T-helper 2 cell treated with Interferon-gamma antibody and Interleukin-4, amounts not matched to agents 5 μg/mL and 100 μg/mL, for 36 hours (primary cell): ENCODE measurements around the gene LYAR.

Experiments used
- DNase-seq: peaks from one replicate; pipeline ENCODE4 v3.0.0; 2021; ENCODE audit warnings: low spot score
- H3K27ac Mint-ChIP-seq: one replicate; pipeline ENCODE4 v1.8.0; 2021; ENCODE audit warnings: mild to moderate bottlenecking, mixed read lengths
- H3K27me3 Mint-ChIP-seq: one replicate; pipeline ENCODE4 v1.8.0; 2021; ENCODE audit warnings: low read depth, mixed read lengths
- H3K36me3 Mint-ChIP-seq: one replicate; pipeline ENCODE4 v1.8.0; 2021; ENCODE audit warnings: low read depth, mixed read lengths
- H3K4me1 Mint-ChIP-seq: one replicate; pipeline ENCODE4 v1.8.0; 2021; ENCODE audit warnings: low read depth, mixed read lengths
- H3K4me3 Mint-ChIP-seq: one replicate; pipeline ENCODE4 v1.8.0; 2022; ENCODE audit warnings: mild to moderate bottlenecking, moderate library complexity, mixed read lengths
- H3K9me3 Mint-ChIP-seq: one replicate; pipeline ENCODE4 v1.8.0; 2021; ENCODE audit warnings: mixed read lengths

LYAR gene

DNA sequence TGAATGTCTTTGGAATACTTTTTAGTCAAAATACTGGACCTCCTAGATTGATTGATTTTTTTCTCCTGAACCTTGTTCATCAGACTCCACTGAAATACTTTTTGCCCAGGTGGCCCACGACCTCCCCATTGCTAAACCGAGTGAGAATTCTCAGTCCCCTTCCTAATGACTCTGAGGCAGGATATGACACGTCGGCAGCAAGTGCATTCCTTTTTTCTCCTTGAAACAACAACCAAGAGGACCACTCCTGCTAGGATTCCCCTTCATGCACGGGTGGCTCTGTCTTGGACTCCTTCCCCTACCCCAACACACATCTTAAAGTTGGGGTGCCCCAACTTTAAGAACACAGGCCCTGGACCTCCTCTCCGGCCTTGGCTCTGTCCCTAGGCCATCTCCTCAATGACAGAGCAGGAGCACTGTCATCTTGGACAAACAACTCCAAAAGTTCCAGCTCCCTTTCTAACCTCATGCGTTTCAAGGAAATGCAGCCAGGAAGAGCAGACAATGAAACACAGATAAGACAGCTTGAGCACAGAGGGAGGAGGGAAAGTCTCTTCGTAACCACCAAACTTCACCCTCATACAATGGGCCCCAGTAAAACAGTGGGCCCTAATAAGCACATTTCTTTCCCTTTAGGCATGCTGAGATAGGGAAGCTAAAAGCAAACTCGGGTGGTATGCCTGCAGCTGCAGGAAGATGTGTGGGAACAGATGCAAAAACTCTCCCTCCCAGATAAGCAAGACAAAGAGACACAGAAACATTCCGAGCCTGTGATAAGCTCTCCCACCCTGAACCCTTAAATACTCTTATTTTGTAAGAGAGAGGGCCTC is 34.0 kb upstream of the LYAR start:
- H3K4me3 Mint-ChIP-seq = no peak overlapping the region
- H3K9me3 Mint-ChIP-seq = no peaks in the 10 kb centered on the region
- no peaks in the 10 kb centered on the region for H3K27me3 Mint-ChIP-seq
- no peak for DNase-seq
- no peaks in the 10 kb centered on the region for H3K4me1 Mint-ChIP-seq
- peaks cover 7% of the 10 kb centered on the region for H3K36me3 Mint-ChIP-seq
- H3K27ac Mint-ChIP-seq = no peak overlapping the region

- DNase-seq = no peak
- Mint-ChIP-seq H3K27ac (no peak overlapping the region), H3K36me3 (peaks cover 7% of the 10 kb centered on the region), H3K9me3 (no peaks in the 10 kb centered on the region), H3K4me3 (no peak overlapping the region), H3K27me3 (no peaks in the 10 kb centered on the region), H3K4me1 (no peaks in the 10 kb centered on the region)
These were observed 32.2 kb upstream of the LYAR start for GRCh38 chr4:4321951-4322688.

- no peak for DNase-seq
- no peak overlapping the region for H3K27ac Mint-ChIP-seq
- H3K36me3 Mint-ChIP-seq = peaks cover 7% of the 10 kb centered on the region
- no peaks in the 10 kb centered on the region for H3K27me3 Mint-ChIP-seq
- no peak overlapping the region for H3K4me3 Mint-ChIP-seq
- no peaks in the 10 kb centered on the region for H3K4me1 Mint-ChIP-seq
- no peaks in the 10 kb centered on the region for H3K9me3 Mint-ChIP-seq
These were observed 31.2 kb upstream of the LYAR start for GRCh38 chr4:4320951-4321714.

- Mint-ChIP-seq H3K4me3 (no peak overlapping the region), H3K27me3 (no peaks in the 10 kb centered on the region), H3K36me3 (peaks cover 9% of the 10 kb centered on the region), H3K4me1 (no peaks in the 10 kb centered on the region), H3K27ac (no peak overlapping the region), H3K9me3 (no peaks in the 10 kb centered on the region)
- no peak for DNase-seq
These were observed 30.6 kb upstream of the LYAR start for GRCh38 chr4:4320528-4320927.

DNA sequence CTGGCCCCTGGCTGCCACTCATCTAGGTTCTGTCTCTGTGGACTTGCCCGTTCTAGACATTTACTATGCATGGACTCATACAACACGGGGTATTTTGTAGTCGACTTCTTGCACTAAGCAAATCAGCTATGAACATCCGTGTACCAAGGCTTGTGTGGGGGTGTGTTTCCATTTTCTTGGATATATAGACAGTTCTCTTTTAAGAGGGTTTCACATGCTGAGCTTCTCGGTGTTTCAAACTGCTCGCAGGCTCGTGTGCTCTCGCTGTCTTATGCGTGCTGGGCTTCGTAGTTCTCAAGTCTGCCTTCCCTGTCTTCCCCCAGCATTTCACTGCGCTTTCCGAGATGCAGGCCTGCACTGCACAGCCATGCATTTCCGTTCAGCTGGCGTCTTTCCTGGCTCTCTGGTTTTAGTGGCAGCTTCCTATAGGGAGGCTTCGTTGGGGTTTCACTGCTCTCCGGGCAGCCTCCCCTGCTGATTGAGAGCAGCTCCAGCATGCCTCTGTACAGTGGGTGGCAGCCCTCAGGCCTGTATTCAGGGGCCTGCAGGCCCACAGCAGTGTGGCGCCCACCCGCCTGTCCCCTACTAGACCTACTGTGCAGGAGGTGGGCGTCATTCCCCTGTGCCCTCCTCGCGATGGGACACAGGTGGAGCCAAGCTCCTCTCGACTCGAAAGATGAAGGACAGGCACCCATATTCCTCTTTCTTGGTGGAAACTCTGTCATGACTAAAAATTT is 27.7 kb upstream of the LYAR start:
- H3K36me3 Mint-ChIP-seq = peaks cover 11% of the 10 kb centered on the region
- H3K27ac Mint-ChIP-seq = no peak overlapping the region
- no peaks in the 10 kb centered on the region for H3K4me1 Mint-ChIP-seq
- no peaks in the 10 kb centered on the region for H3K27me3 Mint-ChIP-seq
- DNase-seq = no peak
- H3K4me3 Mint-ChIP-seq = no peak overlapping the region
- H3K9me3 Mint-ChIP-seq = no peaks in the 10 kb centered on the region

DNA sequence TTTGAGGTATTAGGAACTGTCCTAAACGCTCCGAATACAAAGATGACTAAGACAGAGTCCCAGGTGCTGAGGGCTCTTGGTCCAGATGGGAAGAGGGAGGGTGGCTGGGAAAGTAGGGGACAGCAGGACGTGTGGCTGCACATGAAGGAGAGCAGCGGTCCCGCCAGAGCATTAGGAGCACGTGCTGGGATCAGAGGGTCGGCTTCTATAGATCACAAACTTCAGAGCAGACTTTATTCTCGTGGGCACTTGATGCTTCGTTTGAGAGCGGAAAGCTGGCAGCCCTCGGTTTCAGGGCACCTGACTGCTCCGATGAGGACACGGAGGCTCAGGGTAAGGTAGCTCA is 26.2 kb upstream of the LYAR start:
- no peak overlapping the region for H3K4me3 Mint-ChIP-seq
- no peak for DNase-seq
- H3K4me1 Mint-ChIP-seq = no peaks in the 10 kb centered on the region
- H3K27me3 Mint-ChIP-seq = no peaks in the 10 kb centered on the region
- H3K27ac Mint-ChIP-seq = no peak overlapping the region
- H3K9me3 Mint-ChIP-seq = no peaks in the 10 kb centered on the region
- H3K36me3 Mint-ChIP-seq = peaks cover 8% of the 10 kb centered on the region

- Mint-ChIP-seq H3K4me3 (no peak overlapping the region), H3K36me3 (peaks cover 6% of the 10 kb centered on the region), H3K9me3 (no peaks in the 10 kb centered on the region), H3K27ac (no peak overlapping the region), H3K4me1 (no peaks in the 10 kb centered on the region), H3K27me3 (no peaks in the 10 kb centered on the region)
- DNase-seq = no peak
These were observed 25.7 kb upstream of the LYAR start for GRCh38 chr4:4315461-4316149.

DNA sequence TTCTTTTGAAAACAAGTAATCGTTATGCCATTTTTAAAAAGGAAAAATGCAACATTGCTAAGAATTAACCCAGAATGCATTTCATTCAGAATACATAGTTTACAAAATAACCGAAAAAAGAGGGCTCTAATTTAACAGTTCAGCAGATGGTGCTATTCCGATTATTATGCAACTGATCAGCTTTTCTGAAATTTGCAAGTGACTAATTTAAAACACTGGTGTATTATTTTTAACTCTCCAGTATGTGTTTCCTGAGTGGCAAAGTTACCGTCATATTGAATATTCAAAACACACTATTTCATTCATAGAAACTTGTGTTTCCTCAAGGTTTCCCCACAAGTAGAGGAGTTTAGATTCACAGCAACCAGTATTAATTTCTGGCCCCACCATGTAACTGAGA is 21.2 kb upstream of the LYAR start:
- DNase-seq = no peak
- Mint-ChIP-seq H3K36me3 (peaks cover 7% of the 10 kb centered on the region), H3K4me1 (no peaks in the 10 kb centered on the region), H3K27ac (no peak overlapping the region), H3K4me3 (no peak overlapping the region), H3K27me3 (no peaks in the 10 kb centered on the region), H3K9me3 (no peaks in the 10 kb centered on the region)

GRCh38 chr4:4308800-4309441 is 19.0 kb upstream of the LYAR start:
- Mint-ChIP-seq H3K27ac (no peak overlapping the region), H3K27me3 (no peaks in the 10 kb centered on the region), H3K36me3 (peaks cover 7% of the 10 kb centered on the region), H3K4me3 (no peak overlapping the region), H3K9me3 (no peaks in the 10 kb centered on the region), H3K4me1 (no peaks in the 10 kb centered on the region)
- DNase-seq = no peak

DNA sequence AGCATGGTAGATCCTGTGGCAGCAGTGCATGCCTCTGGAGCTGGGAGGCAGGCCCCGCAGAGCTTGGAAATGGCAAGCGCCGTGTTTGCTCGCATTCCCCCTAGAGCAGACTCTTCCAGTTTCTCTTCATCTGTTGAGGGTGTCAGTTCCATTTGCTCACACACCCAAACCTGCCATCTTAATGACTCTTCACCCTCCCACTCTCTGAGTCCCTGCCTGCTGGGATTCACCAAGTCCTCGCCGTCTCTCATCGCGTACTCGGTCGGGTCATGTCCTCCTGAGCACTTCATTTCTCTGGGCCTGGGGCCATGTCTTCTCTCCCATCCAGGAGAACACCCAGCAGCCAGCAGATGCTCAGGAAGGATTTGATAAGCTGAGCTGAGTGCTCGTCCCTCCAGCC is 17.0 kb upstream of the LYAR start:
- H3K36me3 Mint-ChIP-seq = peaks cover 12% of the 10 kb centered on the region
- no peaks in the 10 kb centered on the region for H3K4me1 Mint-ChIP-seq
- DNase-seq = no peak
- H3K4me3 Mint-ChIP-seq = no peak overlapping the region
- no peak overlapping the region for H3K27ac Mint-ChIP-seq
- H3K9me3 Mint-ChIP-seq = no peaks in the 10 kb centered on the region
- no peaks in the 10 kb centered on the region for H3K27me3 Mint-ChIP-seq

GRCh38 chr4:4302416-4302815 is 12.5 kb upstream of the LYAR start:
- Mint-ChIP-seq H3K9me3 (no peaks in the 10 kb centered on the region), H3K36me3 (peaks cover 12% of the 10 kb centered on the region), H3K4me1 (no peaks in the 10 kb centered on the region), H3K27me3 (no peaks in the 10 kb centered on the region), H3K27ac (no peak overlapping the region), H3K4me3 (no peak overlapping the region)
- DNase-seq = no peak

GRCh38 chr4:4302001-4302400 is 12.0 kb upstream of the LYAR start:
- no peaks in the 10 kb centered on the region for H3K4me1 Mint-ChIP-seq
- H3K9me3 Mint-ChIP-seq = no peaks in the 10 kb centered on the region
- H3K27ac Mint-ChIP-seq = no peak overlapping the region
- no peak for DNase-seq
- H3K27me3 Mint-ChIP-seq = no peaks in the 10 kb centered on the region
- no peak overlapping the region for H3K4me3 Mint-ChIP-seq
- H3K36me3 Mint-ChIP-seq = peaks cover 12% of the 10 kb centered on the region

DNA sequence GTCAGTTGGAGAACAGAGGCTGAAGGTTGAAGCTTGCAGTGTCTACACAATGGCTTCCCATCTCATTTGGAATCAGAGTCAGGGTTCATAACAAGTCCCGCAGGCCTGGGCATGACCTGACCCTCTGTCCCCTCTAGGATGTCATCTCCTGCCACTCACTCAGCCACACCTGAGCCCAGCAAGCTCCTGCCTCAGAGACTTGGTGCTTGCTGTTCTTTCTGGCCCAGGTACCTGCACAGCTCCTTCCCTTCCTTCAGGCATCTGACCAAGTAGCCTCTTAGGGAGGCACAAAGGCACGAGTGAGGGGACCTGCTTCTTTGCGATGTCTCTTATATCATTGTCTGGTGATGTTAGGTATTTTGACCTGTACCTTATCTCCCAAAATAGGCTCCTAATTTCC is 9.1 kb upstream of the LYAR start:
- DNase-seq = no peak
- peaks cover 3% of the 10 kb centered on the region for H3K4me1 Mint-ChIP-seq
- H3K36me3 Mint-ChIP-seq = peaks cover 8% of the 10 kb centered on the region
- no peak overlapping the region for H3K27ac Mint-ChIP-seq
- no peaks in the 10 kb centered on the region for H3K27me3 Mint-ChIP-seq
- H3K9me3 Mint-ChIP-seq = no peaks in the 10 kb centered on the region
- no peak overlapping the region for H3K4me3 Mint-ChIP-seq
